ENCODE results near the gene FOS.
A peak's percentile ranks its signal among the peaks of the same experiment; 100 is the strongest.
"Not testable (repeated sequence)": the region's sequence is repeated elsewhere in the genome, so short reads cannot be mapped to it uniquely, and the experiment has no call there.

The FOS gene

GRCh38 chr14:75278422-75279152 is at the start of gene FOS:
Gene FOS (plus strand): TSS chr14:75278828. CDS start chr14:75278983, 155 bp downstream.
- peak; percentile 91 to 92 for DNase-seq

GRCh38 chr14:75229661-75230139 is 48.9 kb upstream of the FOS start:
- no peak for DNase-seq

DNA sequence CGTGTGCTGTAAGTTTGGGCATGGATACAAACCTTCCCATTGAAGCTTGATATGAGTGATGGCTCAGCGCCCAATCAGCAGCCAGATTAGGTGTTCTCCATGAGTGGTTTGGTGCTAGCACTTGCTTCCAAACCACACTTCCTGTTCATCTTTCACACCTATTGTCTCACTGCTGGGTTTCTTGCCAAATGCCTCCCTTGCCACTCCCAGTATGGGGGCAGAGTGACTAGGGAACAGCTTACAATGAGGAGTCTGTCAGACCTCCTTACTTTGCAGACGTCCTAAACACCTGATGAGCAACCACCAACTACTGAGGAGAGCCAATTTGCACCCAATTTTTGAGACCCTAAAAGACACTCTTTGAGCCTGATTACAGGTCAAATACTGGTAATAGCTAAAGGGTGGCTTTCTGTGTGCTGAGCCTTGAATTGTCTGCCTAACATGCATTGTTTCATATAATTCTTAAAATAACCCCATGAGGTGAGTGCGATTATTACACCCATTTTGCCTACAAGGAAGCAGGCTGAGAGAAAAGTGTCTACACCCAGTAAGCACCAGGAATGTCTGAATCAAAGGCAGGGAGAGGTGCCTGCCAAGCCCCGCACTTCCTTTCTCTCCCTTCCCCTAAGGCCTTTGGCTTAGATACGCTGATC is 48.4 kb upstream of the FOS start:
- peak; percentile 59 to 61 for DNase-seq

GRCh38 chr14:75231320-75231719 is 47.3 kb upstream of the FOS start:
- DNase-seq: no peak

DNA sequence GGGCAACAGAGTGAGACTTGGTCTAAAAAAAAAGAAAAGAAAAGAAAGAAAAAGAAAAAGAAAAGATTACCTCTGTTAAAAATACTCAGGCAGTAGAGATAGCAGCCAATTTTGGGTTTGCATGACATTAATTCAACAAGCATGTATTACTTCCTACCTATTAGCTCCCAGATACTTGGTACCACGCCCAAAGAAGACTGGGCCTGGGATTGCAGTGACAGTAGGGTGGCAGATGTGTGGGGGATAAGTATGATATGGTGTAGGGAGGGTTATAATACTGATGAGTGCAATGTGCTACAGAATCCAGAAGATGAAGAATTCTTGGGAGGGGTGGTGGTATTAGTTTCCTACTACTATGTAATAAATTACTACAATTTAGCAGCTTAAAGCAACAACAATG is 46.4 kb upstream of the FOS start:
- no peak for DNase-seq

- DNase-seq: no peak
Measured at GRCh38 chr14:75232597-75232996, 46.0 kb upstream of the FOS start.

GRCh38 chr14:75234173-75235115 is 44.2 kb upstream of the FOS start:
- DNase-seq: no peak

GRCh38 chr14:75235198-75235597 is 43.4 kb upstream of the FOS start:
- not testable (repeated sequence) for DNase-seq

- DNase-seq: no peak
Measured at GRCh38 chr14:75236467-75236866, 42.2 kb upstream of the FOS start.

GRCh38 chr14:75236901-75237419 is 41.7 kb upstream of the FOS start:
- DNase-seq: no peak

- no peak for DNase-seq
Measured at GRCh38 chr14:75238756-75239455, 39.7 kb upstream of the FOS start.

- no peak for DNase-seq
Measured at GRCh38 chr14:75240781-75241180, 37.8 kb upstream of the FOS start.

DNA sequence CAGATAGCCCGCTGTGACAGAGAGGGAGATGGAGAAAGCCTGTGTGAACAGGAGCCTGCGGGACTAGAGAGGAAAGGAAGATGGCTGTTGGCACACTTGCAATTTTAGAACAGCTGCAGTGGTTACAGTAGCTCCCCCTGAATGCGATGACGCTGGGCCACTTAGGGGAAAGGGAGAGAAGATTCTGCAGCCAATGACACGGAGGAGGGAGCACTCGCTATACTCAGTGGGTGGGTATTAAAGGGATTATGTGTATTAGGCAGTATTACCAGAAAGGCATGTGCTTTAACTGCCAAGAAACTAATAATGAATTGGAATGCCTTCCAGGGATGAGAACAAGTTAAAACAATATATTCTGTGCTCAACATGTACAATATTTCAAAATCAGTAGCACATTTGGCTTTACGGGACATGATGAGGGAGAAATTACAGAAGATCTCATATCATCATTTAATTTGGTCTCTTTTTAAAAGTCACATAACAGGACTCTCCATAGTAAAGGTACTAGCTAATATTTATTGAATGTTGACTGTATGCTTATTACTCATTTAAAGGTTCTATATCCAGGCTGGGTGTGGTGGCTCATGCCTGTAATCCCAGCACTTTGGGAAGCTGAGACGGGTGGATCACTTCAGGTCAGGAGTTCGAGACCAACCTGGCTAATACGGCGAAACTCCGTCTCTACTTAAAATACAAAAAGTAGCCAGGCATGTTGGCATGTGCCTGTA is 35.9 kb upstream of the FOS start:
- DNase-seq: no peak

DNA sequence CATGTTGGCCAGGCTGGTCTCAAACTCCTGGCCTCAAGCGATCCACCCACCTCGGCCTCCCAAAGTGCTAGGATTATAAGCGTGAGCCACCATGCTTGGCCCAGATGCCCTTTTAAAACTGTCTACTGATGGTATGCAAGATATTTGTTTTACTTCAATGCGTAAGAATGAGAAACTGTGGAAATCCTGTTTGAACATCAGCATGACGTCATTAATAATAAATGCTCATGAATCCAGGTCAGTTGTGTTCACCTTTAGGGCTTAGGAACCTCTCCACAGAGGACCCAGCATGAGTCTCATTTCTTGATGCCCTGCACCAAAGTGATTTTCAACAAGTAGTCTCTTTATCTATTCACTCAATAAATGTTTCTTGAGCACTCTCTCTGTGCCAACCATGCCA is 34.5 kb upstream of the FOS start:
- DNase-seq: no peak

GRCh38 chr14:75246546-75247285 is 31.9 kb upstream of the FOS start:
- no peak for DNase-seq

GRCh38 chr14:75247286-75247922 is 31.2 kb upstream of the FOS start:
- DNase-seq: peak; percentile 74 to 79

DNA sequence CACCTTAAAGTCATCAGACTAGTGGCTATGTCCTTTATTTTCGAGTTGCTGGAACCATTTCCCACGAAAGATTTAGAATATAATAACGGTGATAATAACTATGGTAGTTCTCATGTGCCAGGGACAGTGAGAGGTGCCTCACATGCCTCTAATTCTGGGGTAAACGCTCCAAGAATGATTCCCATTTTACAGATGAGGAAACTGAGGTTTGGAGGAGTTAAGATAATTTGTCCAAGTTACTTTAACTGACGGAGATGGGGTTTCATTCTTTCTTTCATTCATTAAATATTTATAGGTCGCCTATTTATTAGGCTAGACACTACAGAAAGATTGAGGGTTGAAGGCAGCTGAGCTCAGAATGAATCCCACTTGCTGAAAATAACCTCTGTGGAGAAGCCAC is 30.7 kb upstream of the FOS start:
- DNase-seq: no peak

DNA sequence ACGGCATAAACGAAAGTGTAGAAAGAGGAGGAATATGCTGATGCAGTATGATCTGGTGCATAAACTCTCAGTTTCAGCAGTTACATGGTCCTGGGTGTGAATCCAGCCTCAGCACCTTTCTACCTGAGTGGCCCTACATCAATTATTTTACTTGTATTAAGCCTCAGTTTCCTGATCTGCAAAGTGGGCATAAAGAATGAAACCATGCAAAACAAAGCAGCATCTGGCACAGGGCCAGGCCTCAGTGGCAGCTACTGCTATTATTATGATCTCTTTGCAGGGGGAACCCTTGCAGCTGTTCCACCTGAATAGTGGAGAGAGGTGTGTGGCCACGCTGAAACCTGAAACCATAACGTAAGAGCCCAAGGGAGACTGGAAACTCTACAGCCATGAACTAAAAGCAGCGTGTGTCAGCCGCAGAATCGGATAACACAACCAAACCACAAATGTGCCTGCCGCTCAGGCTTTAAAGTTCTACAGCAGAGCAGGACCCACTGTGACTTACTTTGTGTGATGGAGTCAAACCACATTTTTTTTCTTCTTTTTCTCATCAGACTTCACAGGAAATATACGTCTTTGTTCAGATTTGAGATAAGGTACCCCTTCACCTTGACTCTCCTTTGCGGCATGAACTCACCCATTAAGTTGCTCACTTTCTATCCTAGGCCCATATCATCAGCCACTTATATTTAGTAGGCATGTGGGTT is 29.2 kb upstream of the FOS start:
- DNase-seq: peak; percentile 84 to 85

DNA sequence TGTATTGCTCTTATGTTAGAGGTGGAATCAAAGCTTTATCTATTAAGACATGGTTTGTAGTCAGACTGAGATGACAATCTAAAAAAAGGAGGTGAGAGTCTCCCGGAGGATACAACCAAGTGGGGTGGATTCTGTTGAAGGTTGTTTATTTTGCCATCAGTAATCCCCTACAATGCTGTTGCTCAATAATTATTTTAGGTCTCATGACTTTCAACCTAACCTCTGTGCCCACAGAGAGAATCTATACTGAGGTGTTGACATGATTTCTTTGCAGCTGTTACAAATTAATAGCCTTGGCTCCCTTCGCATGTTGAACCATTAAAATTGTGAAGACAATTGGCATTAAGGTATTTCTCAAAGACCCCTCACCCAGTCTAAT is 28.7 kb upstream of the FOS start:
- DNase-seq: no peak

GRCh38 chr14:75250800-75251199 is 27.8 kb upstream of the FOS start:
- DNase-seq: no peak

All from activated T-cell treated with anti-CD3 and anti-CD28 coated beads, Interleukin-2, amount 50 U/mL, for 48 hours (primary cell).